Fibroblast of villous mesenchyme (primary cell): ENCODE results near the gene PARD6G. TPM values are rescaled to one million over a fixed set of nuclear protein-coding genes. Genes with fewer than 3 reads are reported as not detected.

Experiments
- DNase-seq: peaks from one replicate; pipeline ENCODE4 v3.0.0-alpha.2; 2010; ENCODE audit warnings: low read depth
- H3K4me3 ChIP-seq: 2 replicates; pipeline ENCODE4 v1.5.1; 2011; ENCODE audit warnings: low read depth, mild to moderate bottlenecking, low read length
- CTCF ChIP-seq: IDR thresholded peaks from 2 replicates; pipeline ENCODE4 v1.5.1; 2012; ENCODE audit warnings: low read depth, mild to moderate bottlenecking, low read length; ENCODE audit not compliant: insufficient read depth
- total RNA-seq: library from RNA; depleted of rRNA; stranded (reverse); fragments of >200 nt; gene quantifications from 2 replicates; pipeline ENCODE4 v1.2.3, GENCODE V29; 2012

The PARD6G gene
- total RNA-seq, 1 donor = 1.7 TPM

- no peak overlapping the region for H3K4me3 ChIP-seq
- no peak for TF ChIP-seq CTCF
- DNase-seq = no peak
Measured at GRCh38 chr18:80200932-80201672, 46.2 kb downstream of the PARD6G start.

GRCh38 chr18:80200171-80200931 lies 47.0 kb downstream of the PARD6G start:
- TF ChIP-seq CTCF = peak; percentile 31
- peak; percentile 25 for DNase-seq
- no peak overlapping the region for H3K4me3 ChIP-seq

GRCh38 chr18:80198994-80199748 lies 48.1 kb downstream of the PARD6G start:
- no peak for TF ChIP-seq CTCF
- no peak overlapping the region for H3K4me3 ChIP-seq
- no peak for DNase-seq

- no peak for TF ChIP-seq CTCF
- no peak overlapping the region for H3K4me3 ChIP-seq
- DNase-seq = no peak
Measured at GRCh38 chr18:80198391-80198790, 48.9 kb downstream of the PARD6G start.

GRCh38 chr18:80197528-80197927 lies 49.8 kb downstream of the PARD6G start:
- TF ChIP-seq CTCF = peak; percentile 4
- H3K4me3 ChIP-seq = no peak overlapping the region
- DNase-seq = peak; percentile 13

GRCh38 chr18:80196528-80197320 lies 50.6 kb downstream of the PARD6G start:
- DNase-seq = peak; percentile 53
- TF ChIP-seq CTCF = no peak
- no peak overlapping the region for H3K4me3 ChIP-seq
